Measurements from ENCODE around the gene UTP25. TPM values are rescaled to one million over a fixed set of nuclear protein-coding genes. Genes with fewer than 3 reads are reported as not detected.

UTP25 gene
- total and polyA plus RNA-seq, 2 experiments from 2014 or later, result 3.6 to 8.9 TPM

DNA sequence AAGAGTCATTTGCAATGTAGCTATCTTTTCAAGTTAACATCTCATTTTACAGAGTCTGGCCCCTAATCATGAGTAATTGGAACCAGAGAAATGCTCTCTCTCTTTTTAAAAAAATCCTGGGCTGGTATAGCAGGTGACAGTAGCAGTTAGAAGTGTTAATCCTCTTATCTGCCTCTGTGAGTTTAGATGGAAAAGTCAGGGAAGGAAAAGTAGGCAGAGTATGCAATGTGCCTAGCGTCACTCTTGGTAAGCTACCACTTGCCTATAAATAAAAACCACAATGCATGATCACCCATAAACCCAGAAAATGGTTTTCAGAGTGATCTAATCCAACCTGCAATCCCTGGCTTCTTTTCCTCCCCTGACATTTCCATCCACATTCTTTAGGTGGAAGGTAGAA lies 43.2 kb downstream of the UTP25 start:
- peaks cover 4% of the 10 kb centered on the region; the same call in 2 of the 3 replicates for H3K36me3 Mint-ChIP-seq (ENCODE audit: low read depth)
- H3K27me3 Mint-ChIP-seq (ENCODE audit: insufficient read depth, low read depth, poor library complexity), result no peaks in the 10 kb centered on the region
- peaks cover 19% of the 10 kb centered on the region for H3K9me3 Mint-ChIP-seq
- Histone ChIP-seq H3K9me2 (ENCODE audit: insufficient read depth) (no peaks in the 10 kb centered on the region), H4K20me1 (replicated peaks; ENCODE audit: insufficient read depth) (no peaks in the 10 kb centered on the region), H3K36me3 (ENCODE audit: insufficient read depth) (peaks cover 5% of the 10 kb centered on the region; the same call in 1 of the 2 replicates), H3F3A (replicated peaks; ENCODE audit: low read depth) (no peaks in the 10 kb centered on the region), H2AFZ (0 out of 2 replicates have a peak overlapping the region, but pooled peaks have one; percentile 14), H3K27ac (ENCODE audit: low read depth) (no peak overlapping the region), H3K4me2 (no peak overlapping the region), H3K4me1 (ENCODE audit: insufficient read depth) (no peaks in the 10 kb centered on the region), H3K27me3 (ENCODE audit: insufficient read depth) (no peaks in the 10 kb centered on the region), H3K4me3 (no peak overlapping the region), H3K79me2 (replicated peaks; ENCODE audit: insufficient read depth) (no peaks in the 10 kb centered on the region)
- ATAC-seq (no peak), DNase-seq (ENCODE audit: low spot score) (no peak)
- no peak overlapping the region for H3K27ac Mint-ChIP-seq
- no peak overlapping the region for H3K4me3 Mint-ChIP-seq
- TF ChIP-seq, protein P1, sequence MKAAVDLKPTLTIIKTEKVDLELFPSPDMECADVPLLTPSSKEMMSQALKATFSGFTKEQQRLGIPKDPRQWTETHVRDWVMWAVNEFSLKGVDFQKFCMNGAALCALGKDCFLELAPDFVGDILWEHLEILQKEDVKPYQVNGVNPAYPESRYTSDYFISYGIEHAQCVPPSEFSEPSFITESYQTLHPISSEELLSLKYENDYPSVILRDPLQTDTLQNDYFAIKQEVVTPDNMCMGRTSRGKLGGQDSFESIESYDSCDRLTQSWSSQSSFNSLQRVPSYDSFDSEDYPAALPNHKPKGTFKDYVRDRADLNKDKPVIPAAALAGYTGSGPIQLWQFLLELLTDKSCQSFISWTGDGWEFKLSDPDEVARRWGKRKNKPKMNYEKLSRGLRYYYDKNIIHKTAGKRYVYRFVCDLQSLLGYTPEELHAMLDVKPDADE (IDR thresholded peaks at IDR 0.05), result no peak
- TF ChIP-seq ZNF114 (CRISPR knock-in tag; IDR thresholded peaks at IDR 0.05), result no peak
- TF ChIP-seq JUNB (IDR thresholded peaks at IDR 0.05; ENCODE audit: unreplicated experiment), result no peak
- no peak for TF ChIP-seq EZH2 (IDR thresholded peaks at IDR 0.05; ENCODE audit: low read depth, unreplicated experiment)
- TF ChIP-seq, protein P2, sequence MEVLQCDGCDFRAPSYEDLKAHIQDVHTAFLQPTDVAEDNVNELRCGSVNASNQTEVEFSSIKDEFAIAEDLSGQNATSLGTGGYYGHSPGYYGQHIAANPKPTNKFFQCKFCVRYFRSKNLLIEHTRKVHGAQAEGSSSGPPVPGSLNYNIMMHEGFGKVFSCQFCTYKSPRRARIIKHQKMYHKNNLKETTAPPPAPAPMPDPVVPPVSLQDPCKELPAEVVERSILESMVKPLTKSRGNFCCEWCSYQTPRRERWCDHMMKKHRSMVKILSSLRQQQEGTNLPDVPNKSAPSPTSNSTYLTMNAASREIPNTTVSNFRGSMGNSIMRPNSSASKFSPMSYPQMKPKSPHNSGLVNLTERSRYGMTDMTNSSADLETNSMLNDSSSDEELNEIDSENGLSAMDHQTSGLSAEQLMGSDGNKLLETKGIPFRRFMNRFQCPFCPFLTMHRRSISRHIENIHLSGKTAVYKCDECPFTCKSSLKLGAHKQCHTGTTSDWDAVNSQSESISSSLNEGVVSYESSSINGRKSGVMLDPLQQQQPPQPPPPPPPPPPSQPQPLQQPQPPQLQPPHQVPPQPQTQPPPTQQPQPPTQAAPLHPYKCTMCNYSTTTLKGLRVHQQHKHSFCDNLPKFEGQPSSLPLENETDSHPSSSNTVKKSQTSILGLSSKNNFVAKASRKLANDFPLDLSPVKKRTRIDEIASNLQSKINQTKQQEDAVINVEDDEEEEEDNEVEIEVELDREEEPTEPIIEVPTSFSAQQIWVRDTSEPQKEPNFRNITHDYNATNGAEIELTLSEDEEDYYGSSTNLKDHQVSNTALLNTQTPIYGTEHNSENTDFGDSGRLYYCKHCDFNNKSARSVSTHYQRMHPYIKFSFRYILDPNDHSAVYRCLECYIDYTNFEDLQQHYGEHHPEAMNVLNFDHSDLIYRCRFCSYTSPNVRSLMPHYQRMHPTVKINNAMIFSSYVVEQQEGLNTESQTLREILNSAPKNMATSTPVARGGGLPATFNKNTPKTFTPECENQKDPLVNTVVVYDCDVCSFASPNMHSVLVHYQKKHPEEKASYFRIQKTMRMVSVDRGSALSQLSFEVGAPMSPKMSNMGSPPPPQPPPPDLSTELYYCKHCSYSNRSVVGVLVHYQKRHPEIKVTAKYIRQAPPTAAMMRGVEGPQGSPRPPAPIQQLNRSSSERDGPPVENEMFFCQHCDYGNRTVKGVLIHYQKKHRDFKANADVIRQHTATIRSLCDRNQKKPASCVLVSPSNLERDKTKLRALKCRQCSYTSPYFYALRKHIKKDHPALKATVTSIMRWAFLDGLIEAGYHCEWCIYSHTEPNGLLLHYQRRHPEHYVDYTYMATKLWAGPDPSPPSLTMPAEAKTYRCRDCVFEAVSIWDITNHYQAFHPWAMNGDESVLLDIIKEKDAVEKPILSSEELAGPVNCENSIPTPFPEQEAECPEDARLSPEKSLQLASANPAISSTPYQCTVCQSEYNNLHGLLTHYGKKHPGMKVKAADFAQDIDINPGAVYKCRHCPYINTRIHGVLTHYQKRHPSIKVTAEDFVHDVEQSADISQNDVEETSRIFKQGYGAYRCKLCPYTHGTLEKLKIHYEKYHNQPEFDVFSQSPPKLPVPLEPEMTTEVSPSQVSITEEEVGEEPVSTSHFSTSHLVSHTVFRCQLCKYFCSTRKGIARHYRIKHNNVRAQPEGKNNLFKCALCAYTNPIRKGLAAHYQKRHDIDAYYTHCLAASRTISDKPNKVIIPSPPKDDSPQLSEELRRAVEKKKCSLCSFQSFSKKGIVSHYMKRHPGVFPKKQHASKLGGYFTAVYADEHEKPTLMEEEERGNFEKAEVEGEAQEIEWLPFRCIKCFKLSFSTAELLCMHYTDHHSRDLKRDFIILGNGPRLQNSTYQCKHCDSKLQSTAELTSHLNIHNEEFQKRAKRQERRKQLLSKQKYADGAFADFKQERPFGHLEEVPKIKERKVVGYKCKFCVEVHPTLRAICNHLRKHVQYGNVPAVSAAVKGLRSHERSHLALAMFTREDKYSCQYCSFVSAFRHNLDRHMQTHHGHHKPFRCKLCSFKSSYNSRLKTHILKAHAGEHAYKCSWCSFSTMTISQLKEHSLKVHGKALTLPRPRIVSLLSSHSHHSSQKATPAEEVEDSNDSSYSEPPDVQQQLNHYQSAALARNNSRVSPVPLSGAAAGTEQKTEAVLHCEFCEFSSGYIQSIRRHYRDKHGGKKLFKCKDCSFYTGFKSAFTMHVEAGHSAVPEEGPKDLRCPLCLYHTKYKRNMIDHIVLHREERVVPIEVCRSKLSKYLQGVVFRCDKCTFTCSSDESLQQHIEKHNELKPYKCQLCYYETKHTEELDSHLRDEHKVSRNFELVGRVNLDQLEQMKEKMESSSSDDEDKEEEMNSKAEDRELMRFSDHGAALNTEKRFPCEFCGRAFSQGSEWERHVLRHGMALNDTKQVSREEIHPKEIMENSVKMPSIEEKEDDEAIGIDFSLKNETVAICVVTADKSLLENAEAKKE (CRISPR knock-in tag; IDR thresholded peaks at IDR 0.05), result no peak
- no peak for TF ChIP-seq CREB1 (CRISPR knock-in tag; IDR thresholded peaks at IDR 0.05; ENCODE audit: low read depth)
- TF ChIP-seq, protein P3, sequence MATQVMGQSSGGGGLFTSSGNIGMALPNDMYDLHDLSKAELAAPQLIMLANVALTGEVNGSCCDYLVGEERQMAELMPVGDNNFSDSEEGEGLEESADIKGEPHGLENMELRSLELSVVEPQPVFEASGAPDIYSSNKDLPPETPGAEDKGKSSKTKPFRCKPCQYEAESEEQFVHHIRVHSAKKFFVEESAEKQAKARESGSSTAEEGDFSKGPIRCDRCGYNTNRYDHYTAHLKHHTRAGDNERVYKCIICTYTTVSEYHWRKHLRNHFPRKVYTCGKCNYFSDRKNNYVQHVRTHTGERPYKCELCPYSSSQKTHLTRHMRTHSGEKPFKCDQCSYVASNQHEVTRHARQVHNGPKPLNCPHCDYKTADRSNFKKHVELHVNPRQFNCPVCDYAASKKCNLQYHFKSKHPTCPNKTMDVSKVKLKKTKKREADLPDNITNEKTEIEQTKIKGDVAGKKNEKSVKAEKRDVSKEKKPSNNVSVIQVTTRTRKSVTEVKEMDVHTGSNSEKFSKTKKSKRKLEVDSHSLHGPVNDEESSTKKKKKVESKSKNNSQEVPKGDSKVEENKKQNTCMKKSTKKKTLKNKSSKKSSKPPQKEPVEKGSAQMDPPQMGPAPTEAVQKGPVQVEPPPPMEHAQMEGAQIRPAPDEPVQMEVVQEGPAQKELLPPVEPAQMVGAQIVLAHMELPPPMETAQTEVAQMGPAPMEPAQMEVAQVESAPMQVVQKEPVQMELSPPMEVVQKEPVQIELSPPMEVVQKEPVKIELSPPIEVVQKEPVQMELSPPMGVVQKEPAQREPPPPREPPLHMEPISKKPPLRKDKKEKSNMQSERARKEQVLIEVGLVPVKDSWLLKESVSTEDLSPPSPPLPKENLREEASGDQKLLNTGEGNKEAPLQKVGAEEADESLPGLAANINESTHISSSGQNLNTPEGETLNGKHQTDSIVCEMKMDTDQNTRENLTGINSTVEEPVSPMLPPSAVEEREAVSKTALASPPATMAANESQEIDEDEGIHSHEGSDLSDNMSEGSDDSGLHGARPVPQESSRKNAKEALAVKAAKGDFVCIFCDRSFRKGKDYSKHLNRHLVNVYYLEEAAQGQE (IDR thresholded peaks at IDR 0.05; ENCODE audit: unreplicated experiment), result no peak
- no peak for TF ChIP-seq POLR2AphosphoS5 (IDR thresholded peaks at IDR 0.05; ENCODE audit: low read depth)
- TF ChIP-seq EZH2phosphoT487 (IDR thresholded peaks at IDR 0.05; ENCODE audit: unreplicated experiment), result no peak
- TF ChIP-seq, protein P4, sequence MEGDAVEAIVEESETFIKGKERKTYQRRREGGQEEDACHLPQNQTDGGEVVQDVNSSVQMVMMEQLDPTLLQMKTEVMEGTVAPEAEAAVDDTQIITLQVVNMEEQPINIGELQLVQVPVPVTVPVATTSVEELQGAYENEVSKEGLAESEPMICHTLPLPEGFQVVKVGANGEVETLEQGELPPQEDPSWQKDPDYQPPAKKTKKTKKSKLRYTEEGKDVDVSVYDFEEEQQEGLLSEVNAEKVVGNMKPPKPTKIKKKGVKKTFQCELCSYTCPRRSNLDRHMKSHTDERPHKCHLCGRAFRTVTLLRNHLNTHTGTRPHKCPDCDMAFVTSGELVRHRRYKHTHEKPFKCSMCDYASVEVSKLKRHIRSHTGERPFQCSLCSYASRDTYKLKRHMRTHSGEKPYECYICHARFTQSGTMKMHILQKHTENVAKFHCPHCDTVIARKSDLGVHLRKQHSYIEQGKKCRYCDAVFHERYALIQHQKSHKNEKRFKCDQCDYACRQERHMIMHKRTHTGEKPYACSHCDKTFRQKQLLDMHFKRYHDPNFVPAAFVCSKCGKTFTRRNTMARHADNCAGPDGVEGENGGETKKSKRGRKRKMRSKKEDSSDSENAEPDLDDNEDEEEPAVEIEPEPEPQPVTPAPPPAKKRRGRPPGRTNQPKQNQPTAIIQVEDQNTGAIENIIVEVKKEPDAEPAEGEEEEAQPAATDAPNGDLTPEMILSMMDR (conservative IDR thresholded peaks at IDR 0.05; ENCODE audit: low read depth in 2 of 2), result no peak
- no peak for TF ChIP-seq ZNF331 (CRISPR knock-in tag; IDR thresholded peaks at IDR 0.05; ENCODE audit: low read depth)
- no peak for TF ChIP-seq STAT1 (IDR thresholded peaks at IDR 0.05; ENCODE audit: unreplicated experiment)
- no peak for TF ChIP-seq NANOG (IDR thresholded peaks at IDR 0.05; ENCODE audit: borderline replicate concordance)
- H3K4me1 Mint-ChIP-seq, result peaks cover 3% of the 10 kb centered on the region; the same call in 1 of the 3 replicates
